ENCODE data around the gene PTP4A1. TPM values are rescaled to one million over a fixed set of nuclear protein-coding genes. Genes with fewer than 3 reads are reported as not detected.

The PTP4A1 gene
- total RNA-seq, 4 donors from 2014 or later: 24.9 to 47.9 (median 32.5) TPM

DNA sequence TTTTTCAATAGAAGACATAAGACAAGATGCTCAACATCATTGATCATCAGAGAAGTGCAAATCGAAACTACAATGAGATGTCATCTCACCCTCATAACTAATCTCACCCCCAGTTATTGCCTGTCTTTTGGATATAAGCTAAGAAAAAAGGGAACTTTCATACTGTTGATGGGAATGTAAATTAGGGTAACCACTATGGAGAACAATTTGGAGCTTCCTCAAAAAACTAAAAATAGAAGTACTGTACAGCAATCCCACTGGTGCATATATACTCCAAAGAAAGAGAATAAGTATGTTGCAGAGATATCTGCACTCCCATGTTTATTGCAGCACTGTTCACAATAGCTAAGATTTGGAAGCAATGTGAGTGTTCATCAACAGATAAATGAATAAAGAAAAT lies 37.0 kb downstream of the PTP4A1 start:
- TF ChIP-seq, protein P1, sequence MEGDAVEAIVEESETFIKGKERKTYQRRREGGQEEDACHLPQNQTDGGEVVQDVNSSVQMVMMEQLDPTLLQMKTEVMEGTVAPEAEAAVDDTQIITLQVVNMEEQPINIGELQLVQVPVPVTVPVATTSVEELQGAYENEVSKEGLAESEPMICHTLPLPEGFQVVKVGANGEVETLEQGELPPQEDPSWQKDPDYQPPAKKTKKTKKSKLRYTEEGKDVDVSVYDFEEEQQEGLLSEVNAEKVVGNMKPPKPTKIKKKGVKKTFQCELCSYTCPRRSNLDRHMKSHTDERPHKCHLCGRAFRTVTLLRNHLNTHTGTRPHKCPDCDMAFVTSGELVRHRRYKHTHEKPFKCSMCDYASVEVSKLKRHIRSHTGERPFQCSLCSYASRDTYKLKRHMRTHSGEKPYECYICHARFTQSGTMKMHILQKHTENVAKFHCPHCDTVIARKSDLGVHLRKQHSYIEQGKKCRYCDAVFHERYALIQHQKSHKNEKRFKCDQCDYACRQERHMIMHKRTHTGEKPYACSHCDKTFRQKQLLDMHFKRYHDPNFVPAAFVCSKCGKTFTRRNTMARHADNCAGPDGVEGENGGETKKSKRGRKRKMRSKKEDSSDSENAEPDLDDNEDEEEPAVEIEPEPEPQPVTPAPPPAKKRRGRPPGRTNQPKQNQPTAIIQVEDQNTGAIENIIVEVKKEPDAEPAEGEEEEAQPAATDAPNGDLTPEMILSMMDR (IDR thresholded peaks at IDR 0.05; ENCODE audit: low read depth): no peak

DNA sequence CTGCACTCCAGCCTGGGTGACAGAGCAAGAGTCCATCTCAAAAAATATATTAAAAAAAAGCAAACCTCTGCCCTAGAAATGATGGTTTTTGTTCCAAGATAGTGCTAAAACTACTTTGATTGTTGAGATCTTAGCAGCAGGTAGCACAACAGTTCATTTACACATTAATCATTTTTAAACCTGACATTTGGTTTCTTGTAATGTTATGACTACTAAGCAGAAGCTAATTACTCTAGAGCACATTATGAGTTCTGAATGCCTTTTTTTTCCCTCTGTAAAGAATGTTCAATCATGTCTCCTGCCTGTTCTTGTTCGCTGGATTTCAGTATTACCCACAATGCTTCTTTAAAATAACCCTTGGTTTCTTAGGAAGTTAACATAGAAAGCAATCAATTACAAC lies 38.7 kb downstream of the PTP4A1 start:
- TF ChIP-seq, protein P1 (IDR thresholded peaks at IDR 0.05; ENCODE audit: low read depth): no peak

DNA sequence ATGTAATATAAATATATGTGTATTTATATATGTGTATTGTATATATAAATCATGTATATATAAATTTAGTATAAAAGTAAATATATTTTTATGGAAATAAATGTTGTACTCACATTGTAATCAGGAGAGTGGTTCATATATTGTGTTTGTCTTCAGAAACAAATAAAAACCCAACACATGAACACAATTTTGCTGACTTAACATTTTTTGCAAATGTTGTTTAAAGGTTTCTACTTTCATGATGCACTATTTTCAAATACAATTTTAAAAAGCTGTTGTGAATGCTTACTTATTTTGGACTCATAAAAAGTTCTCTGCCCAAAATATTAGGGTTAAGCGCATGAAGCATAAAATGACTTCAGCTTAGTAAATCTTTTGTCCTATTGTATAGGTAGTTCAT lies 39.3 kb downstream of the PTP4A1 start:
- TF ChIP-seq, protein P1 (IDR thresholded peaks at IDR 0.05; ENCODE audit: low read depth): no peak

DNA sequence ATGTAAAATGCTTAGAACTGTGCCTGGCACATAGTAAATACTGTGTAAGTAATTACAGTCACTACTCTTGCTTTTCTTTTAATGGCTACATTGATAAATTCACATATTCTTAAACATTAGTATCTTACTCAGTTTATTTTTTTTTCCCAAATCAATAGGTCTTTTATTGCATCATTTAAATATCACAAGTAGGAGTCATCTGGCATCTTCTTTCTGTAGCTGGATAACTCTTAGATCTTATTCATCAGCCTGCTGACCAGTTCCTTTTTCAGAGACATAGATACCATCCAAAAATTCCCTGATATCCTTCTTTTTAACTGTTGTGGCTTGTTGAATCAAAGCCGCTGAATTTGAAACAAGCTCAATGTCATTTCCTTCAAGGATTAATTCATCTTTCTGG lies 43.3 kb downstream of the PTP4A1 start:
- TF ChIP-seq, protein P1 (IDR thresholded peaks at IDR 0.05; ENCODE audit: low read depth): no peak

Small RNA genes within 50 kb of the gene (small RNA-seq; reads per million reads assigned to genes)
- gene AL513043.1: not detected

Other genes with a start within 250 kb of the PTP4A1 start
- gene PHF3, start 63.3 kb downstream of the PTP4A1 start, total RNA-seq: 100 to 1,000 TPM in 1 of 4 donors, 10 to 100 TPM in 3; 83.0 to 110 (median 91.3) TPM

All from subcutaneous adipose tissue (tissue), 4 donors.